Kasumi-1 (cell line): Measurements from ENCODE around the gene ZNF74.
"Not testable (repeated sequence)": the region's sequence is repeated elsewhere in the genome, so short reads cannot be mapped to it uniquely, and the experiment has no call there.

Experiments used
- DNase-seq, 2 experiments: peaks; one replicate each; lab custom pipeline; 2025; lab: John Stamatoyannopoulos, UW

The ZNF74 gene

GRCh38 chr22:20376281-20376680, 17.7 kb upstream of the ZNF74 start:
- DNase-seq, result not testable (repeated sequence)

- not testable (repeated sequence) for DNase-seq
Measured at GRCh38 chr22:20376983-20377382, 17.0 kb upstream of the ZNF74 start.

GRCh38 chr22:20378110-20378509, 15.8 kb upstream of the ZNF74 start:
- DNase-seq, result no peak

GRCh38 chr22:20378684-20379083, 15.3 kb upstream of the ZNF74 start:
- DNase-seq, result not testable (repeated sequence)

GRCh38 chr22:20380486-20380885, 13.5 kb upstream of the ZNF74 start:
- DNase-seq, result no peak

- DNase-seq, result no peak
Measured at GRCh38 chr22:20383538-20383937, 10.4 kb upstream of the ZNF74 start.

- DNase-seq, result no peak
Measured at GRCh38 chr22:20384171-20384570, 9.8 kb upstream of the ZNF74 start.

- no peak for DNase-seq
Measured at GRCh38 chr22:20384865-20385264, 9.1 kb upstream of the ZNF74 start.

- DNase-seq, result no peak
Measured at GRCh38 chr22:20386336-20386735, 7.6 kb upstream of the ZNF74 start.

GRCh38 chr22:20386972-20387371, 7.0 kb upstream of the ZNF74 start:
- no peak for DNase-seq

GRCh38 chr22:20388200-20388599, 5.8 kb upstream of the ZNF74 start:
- DNase-seq, result no peak

- no peak for DNase-seq
Measured at GRCh38 chr22:20389288-20389687, 4.7 kb upstream of the ZNF74 start.

- no peak for DNase-seq
Measured at GRCh38 chr22:20390394-20390907, 3.5 kb upstream of the ZNF74 start.

- DNase-seq, result no peak
Measured at GRCh38 chr22:20391222-20391621, 2.7 kb upstream of the ZNF74 start.

GRCh38 chr22:20392365-20392881, 1.5 kb upstream of the ZNF74 start:
- not testable (repeated sequence) for DNase-seq

GRCh38 chr22:20392983-20393704, 807 bp upstream of the ZNF74 start:
- no peak for DNase-seq

- DNase-seq, result peak; percentile 61 to 66
Measured at GRCh38 chr22:20395181-20395906, 1.4 kb downstream of the ZNF74 start.

- DNase-seq, result peak; percentile 61 to 66
Measured at GRCh38 chr22:20395907-20396287, 1.9 kb downstream of the ZNF74 start.

GRCh38 chr22:20396639-20397038, 2.7 kb downstream of the ZNF74 start:
- no peak for DNase-seq

- DNase-seq, result no peak
Measured at GRCh38 chr22:20397498-20397897, 3.5 kb downstream of the ZNF74 start.

GRCh38 chr22:20398420-20398819, 4.5 kb downstream of the ZNF74 start:
- DNase-seq, result no peak

GRCh38 chr22:20399866-20400605, 6.1 kb downstream of the ZNF74 start:
- DNase-seq, result no peak
